Measurements from ENCODE around the gene MLLT3. TPM values are rescaled to one million over a fixed set of nuclear protein-coding genes. Genes with fewer than 3 reads are reported as not detected.

MLLT3 gene
- total and polyA plus RNA-seq, 2 donors (not counting 1 experiment from before 2014, with no cell fraction given) = 37.3 to 43.8 TPM

- DNase-seq (ENCODE audit: low read depth in 2 of 2) = peak; percentile 46 to 62
- Histone ChIP-seq H3K27me3 (ENCODE audit: control insufficient read depth, insufficient read depth, low read length) (no peaks in the 10 kb centered on the region), H3K36me3 (ENCODE audit: control insufficient read depth, insufficient read depth, low read length) (no peaks in the 10 kb centered on the region), H3K4me1 (ENCODE audit: control insufficient read depth, extremely low read depth, insufficient read depth, low read length) (peaks cover 5% of the 10 kb centered on the region), H3K4me3 (replicated peaks in 1 of 4; ENCODE audit: control extremely low read depth in 1 of 4, insufficient read depth in 1 of 4, low read depth in 3 of 4, low read length in 4 of 4) (no peak overlapping the region), H3K79me2 (ENCODE audit: control insufficient read depth, insufficient read depth, low read length) (peaks cover 3% of the 10 kb centered on the region), H3K9ac (ENCODE audit: insufficient read depth, low read length) (no peak overlapping the region), H3K4me2 (ENCODE audit: extremely low read depth, insufficient read depth, low read length) (no peak overlapping the region), H3K9me3 (ENCODE audit: control insufficient read depth, insufficient read depth, low read depth, low read length) (no peaks in the 10 kb centered on the region), H2AFZ (ENCODE audit: low read length) (no peak overlapping the region), H4K20me1 (ENCODE audit: control insufficient read depth, extremely low read depth, insufficient read depth, low read length) (no peaks in the 10 kb centered on the region), H3K27ac (ENCODE audit: insufficient read depth, low read length) (no peak overlapping the region)
- TF ChIP-seq EZH2 (IDR thresholded peaks at IDR 0.05; ENCODE audit: low read length, missing control alignments) (no peak), CTCF (conservative IDR thresholded peaks at IDR 0.05 in 1 of 2, IDR thresholded peaks at IDR 0.05 in 1 of 2; ENCODE audit: low read depth in 1 of 2, low read length in 2 of 2) (no peak)
These were observed 69.3 kb downstream of the MLLT3 start for GRCh38 chr9:20552874-20553557.

- Histone ChIP-seq H4K20me1 (ENCODE audit: control insufficient read depth, extremely low read depth, insufficient read depth, low read length) (no peaks in the 10 kb centered on the region), H3K27me3 (ENCODE audit: control insufficient read depth, insufficient read depth, low read length) (no peaks in the 10 kb centered on the region), H3K4me1 (ENCODE audit: control insufficient read depth, extremely low read depth, insufficient read depth, low read length) (peaks cover 2% of the 10 kb centered on the region), H3K4me2 (ENCODE audit: extremely low read depth, insufficient read depth, low read length) (no peak overlapping the region), H3K9ac (ENCODE audit: insufficient read depth, low read length) (no peak overlapping the region), H3K9me3 (ENCODE audit: control insufficient read depth, insufficient read depth, low read depth, low read length) (no peaks in the 10 kb centered on the region), H3K4me3 (replicated peaks in 1 of 4; ENCODE audit: control extremely low read depth in 1 of 4, insufficient read depth in 1 of 4, low read depth in 3 of 4, low read length in 4 of 4) (no peak overlapping the region), H2AFZ (ENCODE audit: low read length) (no peak overlapping the region), H3K36me3 (ENCODE audit: control insufficient read depth, insufficient read depth, low read length) (no peaks in the 10 kb centered on the region), H3K27ac (ENCODE audit: insufficient read depth, low read length) (no peak overlapping the region), H3K79me2 (ENCODE audit: control insufficient read depth, insufficient read depth, low read length) (peaks cover under 1% of the 10 kb centered on the region)
- TF ChIP-seq EZH2 (IDR thresholded peaks at IDR 0.05; ENCODE audit: low read length, missing control alignments) (no peak), CTCF (conservative IDR thresholded peaks at IDR 0.05 in 1 of 2, IDR thresholded peaks at IDR 0.05 in 1 of 2; ENCODE audit: low read depth in 1 of 2, low read length in 2 of 2) (no peak)
- no peak for DNase-seq (ENCODE audit: low read depth in 2 of 2)
These were observed 70.5 kb downstream of the MLLT3 start for GRCh38 chr9:20551835-20552234.

DNA sequence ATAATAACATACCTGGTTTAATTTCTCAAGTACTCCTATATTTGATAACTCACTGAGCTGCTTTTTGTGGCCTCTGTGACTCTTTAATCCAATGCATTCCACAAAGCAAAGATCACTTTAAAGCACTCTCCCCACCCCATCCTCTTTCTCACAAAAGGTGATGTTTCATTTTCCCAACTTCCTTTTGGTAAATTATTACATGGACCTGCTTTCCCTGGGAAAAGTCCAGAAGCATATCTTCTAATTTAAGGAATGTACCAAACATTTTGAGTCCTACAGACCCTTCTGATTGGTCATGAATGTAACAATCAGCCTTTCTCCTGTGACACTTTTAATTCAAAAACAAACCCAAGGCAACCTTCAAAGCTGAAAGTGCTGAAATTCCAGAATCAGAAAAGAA is 71.1 kb downstream of the MLLT3 start:
- no peaks in the 10 kb centered on the region for H3K79me2 ChIP-seq (ENCODE audit: control insufficient read depth, insufficient read depth, low read length)
- H3K4me2 ChIP-seq (ENCODE audit: extremely low read depth, insufficient read depth, low read length) = no peak overlapping the region
- H3K27me3 ChIP-seq (ENCODE audit: control insufficient read depth, insufficient read depth, low read length) = no peaks in the 10 kb centered on the region
- H3K27ac ChIP-seq (ENCODE audit: insufficient read depth, low read length) = no peak overlapping the region
- H3K4me1 ChIP-seq (ENCODE audit: control insufficient read depth, extremely low read depth, insufficient read depth, low read length) = peaks cover 2% of the 10 kb centered on the region
- no peak for TF ChIP-seq CTCF (conservative IDR thresholded peaks at IDR 0.05 in 1 of 2, IDR thresholded peaks at IDR 0.05 in 1 of 2; ENCODE audit: low read depth in 1 of 2, low read length in 2 of 2)
- no peaks in the 10 kb centered on the region for H3K36me3 ChIP-seq (ENCODE audit: control insufficient read depth, insufficient read depth, low read length)
- H3K9me3 ChIP-seq (ENCODE audit: control insufficient read depth, insufficient read depth, low read depth, low read length) = no peaks in the 10 kb centered on the region
- peak in 1 of 2 donors; percentile 36 for DNase-seq (ENCODE audit: low read depth in 2 of 2)
- no peaks in the 10 kb centered on the region for H4K20me1 ChIP-seq (ENCODE audit: control insufficient read depth, extremely low read depth, insufficient read depth, low read length)
- no peak overlapping the region for H3K9ac ChIP-seq (ENCODE audit: insufficient read depth, low read length)
- H2AFZ ChIP-seq (ENCODE audit: low read length) = no peak overlapping the region
- H3K4me3 ChIP-seq (replicated peaks in 1 of 4; ENCODE audit: control extremely low read depth in 1 of 4, insufficient read depth in 1 of 4, low read depth in 3 of 4, low read length in 4 of 4) = no peak overlapping the region
